Measurements from ENCODE around the gene GPR68. TPM values are rescaled to one million over a fixed set of nuclear protein-coding genes. Genes with fewer than 3 reads are reported as not detected.

Gene GPR68
- total and polyA plus RNA-seq, 2 donors (not counting 1 experiment from before 2014, with no cell fraction given): 0.31 to 0.34 TPM

GRCh38 chr14:91291786-91292405 lies 47.4 kb upstream of the GPR68 start:
- no peaks in the 10 kb centered on the region for H3K27me3 Mint-ChIP-seq

GRCh38 chr14:91290986-91291385 lies 46.5 kb upstream of the GPR68 start:
- no peak overlapping the region for H3K4me2 ChIP-seq (replicated peaks; ENCODE audit: low read depth, low read length, poor library complexity, severe bottlenecking)
- H3K9me3 ChIP-seq (ENCODE audit: control extremely low read depth in 1 of 3, control insufficient read depth in 2 of 3, insufficient read depth in 1 of 3, low read length in 2 of 3): no peaks in the 10 kb centered on the region
- Mint-ChIP-seq H3K9me3 (ENCODE audit: insufficient read depth) (no peaks in the 10 kb centered on the region), H3K27ac (no peak overlapping the region), H3K4me3 (no peak overlapping the region), H3K4me1 (peaks cover 5% of the 10 kb centered on the region), H3K27me3 (no peaks in the 10 kb centered on the region)
- DNase-seq: no peak
- H4K20me1 ChIP-seq (ENCODE audit: control insufficient read depth, insufficient read depth, low read length, poor library complexity, severe bottlenecking): peaks cover 35% of the 10 kb centered on the region
- H3K27ac ChIP-seq (ENCODE audit: low read length in 2 of 2): no peak overlapping the region
- intact Hi-C loops (cut with micrococcal nuclease): no loop called here
- H3K9ac ChIP-seq (ENCODE audit: low read length): no peak overlapping the region
- H3K36me3 ChIP-seq (replicated peaks in 1 of 2; ENCODE audit: control extremely low read depth in 1 of 2, control insufficient read depth in 1 of 2, extremely low read depth in 1 of 2, insufficient read depth in 2 of 2, low read length in 1 of 2): peaks cover 4 to 91% of the 10 kb centered on the region in 2 experiments
- CTCF ChIA-PET: interaction anchor here (1.1 to 16.1 kb wide), 3 partner anchors 12 to 114 kb away, joined by 4 to 449 read pairs (median 15); no protein-coding TSS in a partner anchor
- H3K4me1 ChIP-seq (ENCODE audit: control insufficient read depth in 2 of 2, insufficient read depth in 2 of 2, low read length in 2 of 2): peaks cover 5 to 7% of the 10 kb centered on the region in 2 donors
- no peaks in the 10 kb centered on the region for H3K27me3 ChIP-seq (replicated peaks in 1 of 4; ENCODE audit: control extremely low read depth in 1 of 4, control insufficient read depth in 3 of 4, insufficient read depth in 4 of 4, low read length in 3 of 4)
- no peak overlapping the region for H2AFZ ChIP-seq (ENCODE audit: insufficient read depth, low read depth, low read length, poor library complexity, severe bottlenecking)
- TF ChIP-seq, protein P1, sequence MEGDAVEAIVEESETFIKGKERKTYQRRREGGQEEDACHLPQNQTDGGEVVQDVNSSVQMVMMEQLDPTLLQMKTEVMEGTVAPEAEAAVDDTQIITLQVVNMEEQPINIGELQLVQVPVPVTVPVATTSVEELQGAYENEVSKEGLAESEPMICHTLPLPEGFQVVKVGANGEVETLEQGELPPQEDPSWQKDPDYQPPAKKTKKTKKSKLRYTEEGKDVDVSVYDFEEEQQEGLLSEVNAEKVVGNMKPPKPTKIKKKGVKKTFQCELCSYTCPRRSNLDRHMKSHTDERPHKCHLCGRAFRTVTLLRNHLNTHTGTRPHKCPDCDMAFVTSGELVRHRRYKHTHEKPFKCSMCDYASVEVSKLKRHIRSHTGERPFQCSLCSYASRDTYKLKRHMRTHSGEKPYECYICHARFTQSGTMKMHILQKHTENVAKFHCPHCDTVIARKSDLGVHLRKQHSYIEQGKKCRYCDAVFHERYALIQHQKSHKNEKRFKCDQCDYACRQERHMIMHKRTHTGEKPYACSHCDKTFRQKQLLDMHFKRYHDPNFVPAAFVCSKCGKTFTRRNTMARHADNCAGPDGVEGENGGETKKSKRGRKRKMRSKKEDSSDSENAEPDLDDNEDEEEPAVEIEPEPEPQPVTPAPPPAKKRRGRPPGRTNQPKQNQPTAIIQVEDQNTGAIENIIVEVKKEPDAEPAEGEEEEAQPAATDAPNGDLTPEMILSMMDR (IDR thresholded peaks at IDR 0.05): no peak
- no peak for TF ChIP-seq EZH2 (IDR thresholded peaks at IDR 0.05; ENCODE audit: borderline replicate concordance, insufficient read depth, low read depth, low read length, poor library complexity, severe bottlenecking)
- peaks cover 14% of the 10 kb centered on the region for H3K79me2 ChIP-seq (ENCODE audit: control insufficient read depth, insufficient read depth, low read length)
- ATAC-seq (ENCODE audit: low read depth): no peak
- 99% methylated on average over 9 of the region's 10 CpGs for WGBS (ENCODE audit: insufficient coverage)
- POLR2A ChIA-PET: interaction anchor here (0.6 kb wide), 1 partner anchor 46 kb away, joined by 3 read pairs; the partner anchor contains the start of gene GPR68
- no peak overlapping the region for H3K4me3 ChIP-seq (ENCODE audit: control extremely low read depth in 1 of 5, extremely low read depth in 1 of 5, insufficient read depth in 1 of 5, low read depth in 2 of 5, low read length in 4 of 5)

More at GRCh38 chr14:91291786-91292405, 47.4 kb upstream of the GPR68 start:
- no peak overlapping the region for H3K4me3 ChIP-seq (ENCODE audit: control extremely low read depth in 1 of 5, extremely low read depth in 1 of 5, insufficient read depth in 1 of 5, low read depth in 2 of 5, low read length in 4 of 5)
- 96% methylated on average over 21 of the region's 21 CpGs for WGBS (ENCODE audit: insufficient coverage)
- TF ChIP-seq, protein P1 (IDR thresholded peaks at IDR 0.05): no peak
- H3K27me3 ChIP-seq (replicated peaks in 1 of 4; ENCODE audit: control extremely low read depth in 1 of 4, control insufficient read depth in 3 of 4, insufficient read depth in 4 of 4, low read length in 3 of 4): no peaks in the 10 kb centered on the region
- H3K79me2 ChIP-seq (ENCODE audit: control insufficient read depth, insufficient read depth, low read length): peaks cover 22% of the 10 kb centered on the region
- H3K4me1 Mint-ChIP-seq: no peaks in the 10 kb centered on the region
- DNase-seq (no peak), ATAC-seq (ENCODE audit: low read depth) (no peak)
- no peak overlapping the region for H3K27ac Mint-ChIP-seq
- H3K9me3 Mint-ChIP-seq (ENCODE audit: insufficient read depth): no peaks in the 10 kb centered on the region
- H2AFZ ChIP-seq (ENCODE audit: insufficient read depth, low read depth, low read length, poor library complexity, severe bottlenecking): no peak overlapping the region
- no peak overlapping the region for H3K27ac ChIP-seq (ENCODE audit: low read length in 2 of 2)
- no peaks in the 10 kb centered on the region for H3K9me3 ChIP-seq (ENCODE audit: control extremely low read depth in 1 of 3, control insufficient read depth in 2 of 3, insufficient read depth in 1 of 3, low read length in 2 of 3)
- H3K4me2 ChIP-seq (replicated peaks; ENCODE audit: low read depth, low read length, poor library complexity, severe bottlenecking): no peak overlapping the region
- CTCF ChIA-PET: interaction anchor here (0.8 to 16.1 kb wide), 3 partner anchors 18 to 115 kb away, joined by 4 to 449 read pairs (median 5); no protein-coding TSS in a partner anchor
- intact Hi-C loops (cut with micrococcal nuclease): no loop called here
- POLR2A ChIA-PET: interaction anchor here (0.6 kb wide), 1 partner anchor 47 kb away, joined by 3 read pairs; the partner anchor contains the start of gene GPR68
- H3K4me3 Mint-ChIP-seq: no peak overlapping the region
- no peaks in the 10 kb centered on the region for H3K4me1 ChIP-seq (ENCODE audit: control insufficient read depth in 2 of 2, insufficient read depth in 2 of 2, low read length in 2 of 2)
- peaks cover 37% of the 10 kb centered on the region for H4K20me1 ChIP-seq (ENCODE audit: control insufficient read depth, insufficient read depth, low read length, poor library complexity, severe bottlenecking)
- peaks cover 4 to 93% of the 10 kb centered on the region in 2 experiments for H3K36me3 ChIP-seq (replicated peaks in 1 of 2; ENCODE audit: control extremely low read depth in 1 of 2, control insufficient read depth in 1 of 2, extremely low read depth in 1 of 2, insufficient read depth in 2 of 2, low read length in 1 of 2)
- H3K9ac ChIP-seq (ENCODE audit: low read length): no peak overlapping the region
